NCI-H1436 (cell line): ENCODE results near the gene COL4A1.

Experiments
- DNase-seq: peaks from one replicate; lab custom pipeline; 2025; lab: John Stamatoyannopoulos, UW

The COL4A1 gene

DNA sequence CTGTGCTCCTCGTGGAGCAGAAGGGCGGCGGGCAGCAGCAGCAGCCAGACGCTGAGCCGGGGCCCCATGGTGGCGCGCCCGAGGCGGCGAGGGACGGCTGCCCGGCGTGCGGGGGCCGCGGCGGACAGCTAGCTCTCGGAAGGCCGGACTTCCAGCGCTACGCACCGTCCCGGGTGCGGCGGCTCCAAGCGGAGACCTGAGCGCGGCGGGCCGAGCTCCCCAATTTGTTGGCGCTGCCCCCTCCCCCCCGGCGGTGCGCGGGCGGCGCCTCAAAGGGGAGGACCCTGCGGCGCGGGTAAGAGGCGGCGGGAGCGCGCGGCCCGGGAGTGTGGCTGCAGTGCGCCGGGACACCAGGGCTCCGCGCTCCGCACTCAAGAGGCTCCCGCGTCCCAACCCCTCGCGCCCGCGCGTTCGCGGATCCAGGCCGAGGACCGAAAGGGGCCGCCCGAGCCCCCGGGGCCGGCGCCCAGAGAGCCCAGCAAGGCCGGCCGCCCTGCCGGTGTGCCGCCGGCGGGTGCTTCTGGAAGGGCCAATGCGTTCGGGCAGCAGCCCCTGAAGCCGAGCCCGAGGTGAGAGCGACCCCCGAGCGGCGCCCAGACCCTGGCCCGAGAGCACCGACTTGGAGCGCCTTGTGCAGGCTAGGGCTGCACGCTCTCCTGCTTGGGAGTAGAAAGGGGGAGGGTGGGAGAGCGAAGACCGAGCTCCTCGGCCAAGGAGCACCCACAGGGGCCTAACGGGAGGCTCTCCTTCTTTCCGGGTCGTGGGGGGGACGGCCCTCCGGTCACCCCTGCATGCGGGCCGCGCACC is at the start of gene COL4A1, which contains the start of gene COL4A2:
Gene COL4A1, minus strand, starts transcription at position 198 of the 807 bp plus-strand sequence. Its CDS starts 130 bp downstream, at position 68.
Gene COL4A2, plus strand, starts transcription at position 325 of the 807 bp plus-strand sequence. CDS start 620 bp downstream, outside the sequence.
- no peak for DNase-seq

DNA sequence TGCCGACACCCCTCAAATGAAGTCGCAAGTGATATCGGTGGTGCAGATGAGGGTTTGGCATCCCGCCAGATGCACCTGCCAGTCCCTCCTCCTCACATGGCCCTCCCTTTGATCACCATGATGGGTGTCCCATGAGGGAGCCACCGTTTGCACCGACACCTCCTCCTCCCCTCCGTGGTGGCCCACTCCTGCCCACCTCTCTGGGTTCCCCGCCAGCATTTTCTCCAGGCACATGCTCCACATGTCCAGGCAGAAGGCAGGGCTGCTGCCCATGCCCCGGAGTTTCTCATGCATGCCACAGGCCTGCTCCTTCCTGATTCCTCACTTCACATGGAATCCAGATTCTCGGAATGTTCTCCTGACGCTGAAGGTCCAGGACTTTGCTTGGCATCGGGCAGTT is 49.4 kb upstream of the COL4A1 start:
- no peak for DNase-seq

DNA sequence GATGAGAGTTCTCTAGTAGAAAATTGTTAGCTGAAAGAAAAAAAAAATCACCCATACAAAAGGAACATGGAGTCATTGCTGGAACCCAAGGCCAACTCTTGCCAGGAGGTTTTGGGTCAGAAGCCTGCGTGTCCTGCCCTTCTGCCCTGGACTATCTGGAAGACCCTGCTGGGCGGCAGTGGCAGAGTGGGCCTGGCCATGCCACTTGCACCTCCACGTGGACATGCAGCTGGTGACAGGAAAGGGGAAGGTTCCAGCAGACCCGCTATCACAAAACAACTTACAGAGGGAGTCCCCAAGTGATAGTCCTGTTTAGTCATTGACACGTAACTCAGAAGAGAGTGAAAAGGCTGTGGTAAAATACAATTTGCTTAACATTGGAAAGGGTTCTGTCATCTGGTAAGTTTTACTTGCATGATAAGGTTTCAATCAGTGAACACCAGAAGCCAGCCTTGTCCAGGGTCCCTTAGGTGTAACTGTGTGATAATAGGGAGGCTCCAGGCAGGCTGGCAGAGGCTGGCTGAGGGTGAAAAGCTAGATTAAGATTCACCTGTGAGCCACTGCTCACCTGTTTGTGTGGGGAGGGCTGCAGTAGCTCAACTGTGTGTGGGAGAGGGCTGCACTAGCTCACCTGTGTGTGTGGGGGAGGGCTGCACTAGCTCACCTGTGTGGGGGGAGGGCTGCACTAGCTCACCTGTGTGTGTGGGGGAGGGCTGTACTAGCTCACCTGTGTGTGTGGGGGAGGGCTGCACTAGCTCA is 47.9 kb upstream of the COL4A1 start:
- no peak for DNase-seq

DNA sequence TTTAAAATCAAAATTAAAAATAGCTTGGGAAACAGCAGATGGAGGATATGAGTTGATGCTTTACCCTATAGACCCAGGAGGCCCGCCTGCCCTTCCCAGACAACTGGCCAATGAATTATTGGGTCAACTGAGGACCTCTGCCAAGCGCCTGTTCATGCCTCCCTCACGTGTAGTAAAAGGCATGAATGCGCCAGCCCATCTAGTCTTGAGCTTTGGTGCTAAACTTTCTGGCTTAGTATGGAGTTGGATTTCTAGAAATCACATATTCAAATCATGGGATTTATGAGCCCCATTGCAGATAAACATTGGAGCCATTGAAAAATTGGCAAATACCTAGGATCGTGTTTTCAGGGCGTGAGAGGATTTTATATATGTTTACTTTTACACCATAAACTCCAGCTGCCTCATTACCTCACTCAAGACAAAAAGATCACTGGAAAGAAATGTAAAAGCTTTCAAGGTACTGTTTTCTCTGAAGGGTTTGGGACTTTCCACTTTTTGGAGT is 47.2 kb upstream of the COL4A1 start:
- DNase-seq = no peak

DNA sequence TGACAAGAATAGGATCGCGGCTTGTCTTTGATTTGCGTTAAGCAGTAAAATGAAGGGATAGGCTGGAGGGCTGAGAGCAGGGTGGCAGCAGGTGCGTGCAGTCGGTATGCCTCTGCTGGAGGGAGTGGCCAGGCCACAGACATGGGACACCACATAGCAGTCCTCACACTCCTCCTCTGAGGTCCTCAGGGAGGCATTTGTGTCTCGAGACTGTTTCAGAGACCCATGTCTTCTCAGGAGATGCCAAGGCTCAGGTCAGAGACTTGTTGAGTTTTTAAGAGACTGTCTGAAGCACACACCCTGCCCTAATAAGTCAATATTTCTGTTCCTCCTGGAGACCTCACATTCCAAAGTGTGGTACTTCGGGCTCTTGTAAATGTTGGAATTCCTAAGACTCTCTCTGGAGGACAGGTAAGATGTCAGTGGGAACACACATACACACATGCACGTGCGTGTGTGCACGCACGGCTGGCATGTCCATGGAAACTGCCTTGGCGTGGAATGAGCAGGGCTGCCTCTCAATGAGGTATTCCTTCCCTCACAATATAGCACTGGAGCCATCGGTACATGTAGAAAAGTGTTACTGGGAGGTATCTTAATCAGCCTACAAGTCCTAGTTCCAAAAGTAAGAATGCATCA is 46.5 kb upstream of the COL4A1 start:
- DNase-seq = no peak

DNA sequence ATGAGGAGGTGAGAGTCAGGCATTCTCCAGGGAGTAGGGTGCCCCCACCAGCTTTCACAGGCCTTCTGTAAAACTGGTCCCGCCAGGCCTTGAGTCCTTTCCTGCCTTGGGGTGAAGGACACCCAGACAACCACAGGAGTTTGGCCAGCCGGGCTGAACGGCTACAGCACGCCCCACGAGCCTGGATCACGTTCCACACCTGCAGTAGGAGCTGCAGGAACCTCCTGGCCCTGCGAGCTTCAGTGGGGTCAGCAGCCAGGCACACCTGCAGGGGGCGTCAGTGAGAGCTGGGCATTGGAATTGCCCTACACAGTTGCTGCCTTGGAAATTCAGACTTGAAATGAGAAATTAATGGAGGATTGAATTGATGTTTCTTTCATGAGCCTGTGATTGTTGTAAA is 45.8 kb upstream of the COL4A1 start:
- DNase-seq = no peak

DNA sequence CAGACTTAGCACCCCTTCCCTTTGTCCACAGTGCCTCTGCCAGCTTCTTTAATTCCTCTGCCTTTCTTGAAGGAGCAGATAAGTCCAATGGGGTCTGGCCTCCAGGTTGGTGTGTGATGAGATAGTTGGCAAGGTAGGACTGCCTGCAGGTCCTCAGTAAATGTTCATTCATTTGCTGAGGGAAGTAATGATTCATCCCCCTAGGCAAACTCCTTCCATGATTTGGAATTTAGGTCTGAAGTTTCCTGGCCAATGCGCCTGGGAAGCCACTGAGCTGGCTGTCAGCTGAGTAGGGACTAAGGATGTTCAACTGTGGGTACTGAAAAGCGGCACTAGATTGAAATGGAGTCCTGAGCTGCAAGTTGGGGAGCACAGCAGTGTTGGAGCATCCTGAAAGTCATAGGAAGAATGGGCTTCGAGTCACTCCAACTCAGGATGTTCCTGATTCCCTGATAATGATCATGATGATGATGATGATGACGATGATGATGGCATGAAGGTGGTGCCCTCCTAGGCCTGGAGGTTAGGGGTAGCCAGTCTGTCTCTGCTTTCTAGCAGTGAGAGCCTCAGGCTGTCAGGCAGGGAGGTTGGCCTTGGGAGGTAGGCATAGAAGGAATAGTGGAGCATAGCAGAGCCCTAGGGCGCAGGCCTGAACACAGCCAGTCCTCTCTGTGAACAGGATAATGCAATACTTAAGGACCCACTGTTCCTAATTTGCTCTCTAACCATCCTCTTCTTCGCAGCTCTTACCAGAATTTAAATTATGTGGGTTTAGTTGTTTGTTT is 44.9 kb upstream of the COL4A1 start:
- DNase-seq = no peak

DNA sequence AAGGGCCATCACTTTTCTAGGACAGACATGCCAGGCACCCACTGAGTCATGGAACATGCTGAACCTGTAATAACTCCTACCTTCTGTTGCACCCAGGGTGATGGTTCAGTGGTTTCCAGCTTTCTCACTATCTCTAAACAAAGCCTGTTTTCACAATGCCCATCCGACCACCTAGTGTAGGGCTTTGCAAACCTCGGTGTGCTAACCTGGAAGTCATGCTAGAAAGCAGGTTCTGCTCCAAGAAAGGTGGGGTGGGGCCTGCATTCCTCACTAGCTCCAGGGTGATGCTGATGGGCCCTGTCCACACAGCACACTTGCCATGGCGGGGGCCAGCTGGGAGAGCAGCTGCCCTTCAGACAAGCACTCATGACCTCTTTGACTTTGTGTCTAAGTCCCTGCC is 43.6 kb upstream of the COL4A1 start:
- DNase-seq = no peak

DNA sequence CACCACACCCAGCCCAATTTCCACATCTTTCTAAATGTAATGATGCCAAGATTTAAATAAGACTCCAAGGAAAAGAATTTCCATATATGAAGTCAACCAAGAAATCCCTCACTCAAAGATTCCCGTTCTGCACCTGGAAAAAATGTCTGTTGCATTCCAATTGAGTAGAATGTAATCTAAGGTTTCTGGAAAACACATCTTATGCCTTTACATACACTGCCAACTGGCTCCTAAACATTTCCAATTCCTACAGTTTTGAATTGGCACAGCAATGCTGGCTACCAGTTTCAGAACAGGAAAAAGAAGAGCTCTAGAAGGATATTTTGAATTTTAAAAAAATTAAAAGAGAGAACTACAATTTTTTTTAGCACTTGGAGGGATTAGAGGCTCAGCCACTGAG is 43.1 kb upstream of the COL4A1 start:
- no peak for DNase-seq

DNA sequence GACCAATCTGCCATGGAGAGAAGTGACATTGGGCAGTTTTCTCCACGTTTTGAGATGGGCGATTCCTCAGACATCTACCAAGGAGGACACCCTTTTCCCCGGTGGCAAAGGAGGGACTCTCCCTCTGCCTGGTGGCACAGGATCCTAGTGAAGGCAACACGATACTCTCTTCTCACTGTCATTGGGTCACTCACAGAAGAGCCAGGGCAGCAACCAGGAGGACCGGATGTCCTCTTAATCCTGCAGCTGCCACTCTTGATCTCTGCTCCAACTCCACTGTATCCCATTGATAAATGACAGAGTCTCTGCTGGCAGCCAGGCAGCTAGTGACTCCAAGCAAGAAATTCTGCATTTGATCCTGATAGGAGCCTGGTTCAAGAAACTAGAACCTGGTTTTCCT is 42.3 kb upstream of the COL4A1 start:
- DNase-seq = no peak

DNA sequence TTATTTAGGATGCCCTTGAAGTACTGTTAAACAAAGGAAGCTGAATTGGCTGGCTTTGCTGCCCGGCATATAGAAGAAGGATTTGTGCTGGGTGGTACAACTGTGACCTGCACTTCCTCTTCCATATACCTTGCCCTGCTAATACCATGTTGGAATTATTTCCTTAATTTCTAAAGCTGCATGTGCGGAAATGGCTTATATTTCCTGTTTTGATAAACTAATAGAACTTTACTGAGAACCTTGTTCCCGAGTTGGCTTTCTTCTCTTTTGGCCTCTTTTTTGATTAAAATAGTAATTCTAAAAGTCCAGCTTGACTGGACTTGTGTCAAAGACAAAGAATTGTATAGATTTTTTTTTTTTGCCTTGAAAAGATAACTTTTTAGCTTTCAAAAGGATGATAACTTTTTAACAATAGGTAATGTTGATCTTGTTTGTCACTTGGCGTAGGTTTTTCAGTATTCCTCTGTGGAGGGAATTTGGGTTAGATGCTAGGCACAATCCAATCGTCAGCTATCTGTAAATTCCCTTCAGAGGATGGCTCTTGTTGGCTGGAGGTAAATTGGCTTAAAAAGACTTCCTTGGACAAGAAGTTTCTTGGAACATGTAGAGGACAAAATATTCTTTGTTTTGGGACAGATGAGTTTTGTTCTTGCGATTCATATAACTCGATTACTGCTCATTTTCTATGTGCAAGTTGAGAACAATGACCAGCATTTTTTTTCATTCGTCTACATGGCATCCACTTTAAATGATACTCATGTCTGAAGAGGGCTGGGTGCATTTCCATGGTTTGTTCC is 41.5 kb upstream of the COL4A1 start:
- no peak for DNase-seq

DNA sequence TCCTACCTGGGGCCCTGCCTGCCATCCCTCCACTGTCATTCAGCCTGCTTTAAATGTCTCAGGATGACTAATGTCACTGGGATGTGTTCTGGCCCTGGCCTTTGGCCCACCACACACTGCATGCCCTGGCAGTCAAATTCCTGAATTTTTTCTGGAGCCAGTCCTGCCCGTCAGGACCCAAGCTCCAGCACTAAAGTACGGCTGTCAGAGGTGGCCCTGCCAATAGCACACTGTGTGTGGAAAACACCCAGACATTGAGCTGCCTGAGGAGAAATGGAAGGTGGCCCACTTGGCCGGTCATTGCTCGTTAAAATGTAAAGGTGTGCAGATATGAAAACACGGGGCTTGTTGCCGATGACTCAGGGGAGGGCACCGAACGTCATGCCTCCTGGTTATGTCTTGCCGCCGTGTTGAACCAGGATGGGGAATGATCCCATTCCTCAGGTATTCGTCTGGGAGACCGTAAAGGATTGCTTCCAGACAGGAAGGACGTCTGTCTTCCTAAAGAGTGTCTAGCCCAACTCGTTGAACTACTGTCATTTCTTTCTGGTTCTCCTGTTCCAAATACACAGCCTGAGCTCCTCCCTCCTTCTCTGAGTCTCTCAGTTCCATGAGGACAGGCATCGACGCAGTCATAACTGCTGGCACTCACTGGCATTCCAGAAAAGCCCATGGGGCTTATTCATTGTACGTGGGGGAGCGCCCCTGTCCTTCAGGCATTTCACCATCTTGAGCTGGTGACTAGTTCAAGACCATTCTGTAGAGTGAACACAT is 40.8 kb upstream of the COL4A1 start:
- DNase-seq = no peak

DNA sequence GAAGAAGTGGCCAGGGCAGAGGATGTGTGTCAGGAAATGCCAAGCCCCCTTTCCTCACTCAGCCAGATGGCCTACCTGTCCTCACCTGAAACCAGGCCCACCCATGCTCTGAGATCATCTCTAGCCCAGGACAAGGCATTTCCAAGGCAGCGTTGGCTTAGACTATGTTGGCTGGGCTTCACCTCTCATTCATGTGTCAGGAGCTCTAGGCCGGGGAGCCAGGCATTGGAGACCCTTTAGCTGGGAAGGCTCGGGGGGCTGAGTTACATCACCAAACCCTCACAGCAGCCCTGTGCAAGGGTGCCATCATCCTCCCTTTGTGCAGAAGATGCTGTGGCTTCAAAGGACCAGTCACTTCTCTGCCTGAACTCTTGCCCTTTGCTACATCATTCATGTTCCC is 40.1 kb upstream of the COL4A1 start:
- no peak for DNase-seq

DNA sequence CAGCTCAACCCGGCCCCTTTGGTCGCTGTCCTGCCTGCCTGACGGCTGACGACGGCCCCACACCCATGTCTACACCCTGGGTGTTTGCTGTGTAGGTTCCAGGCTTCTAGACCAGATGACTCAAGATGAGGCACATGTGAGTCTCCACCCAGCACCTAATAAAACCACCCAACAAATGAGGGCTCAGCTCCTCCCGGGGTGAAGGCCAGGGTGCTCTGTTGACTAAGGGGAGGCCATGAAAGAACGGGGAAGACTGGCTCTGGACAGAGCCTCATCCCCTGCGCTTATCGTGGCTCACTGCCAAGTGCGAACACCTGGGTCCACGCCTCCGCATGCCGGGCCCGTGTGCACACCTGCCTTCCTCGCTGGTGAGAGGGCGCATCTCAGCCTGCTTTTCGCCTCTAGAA is 39.7 kb upstream of the COL4A1 start:
- no peak for DNase-seq

DNA sequence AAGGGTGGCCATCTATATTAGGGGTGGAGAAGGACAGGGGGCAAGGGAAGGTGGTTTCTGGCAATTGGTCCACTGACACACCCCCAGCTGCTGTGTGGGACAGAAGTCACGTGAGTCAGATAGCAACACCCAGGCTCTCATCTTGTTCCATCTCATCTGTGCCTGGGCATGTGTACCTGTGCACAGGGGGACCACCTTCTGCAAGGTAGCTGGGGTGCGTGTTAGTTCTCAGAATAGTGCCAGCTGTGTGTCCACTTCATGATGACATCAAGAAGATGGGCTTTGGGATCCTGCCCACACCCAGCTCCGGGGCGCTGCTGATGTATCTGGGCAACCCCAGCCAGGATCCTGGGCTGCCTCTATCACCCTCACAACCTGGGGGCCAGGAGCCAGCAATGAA is 38.7 kb upstream of the COL4A1 start:
- DNase-seq = no peak

DNA sequence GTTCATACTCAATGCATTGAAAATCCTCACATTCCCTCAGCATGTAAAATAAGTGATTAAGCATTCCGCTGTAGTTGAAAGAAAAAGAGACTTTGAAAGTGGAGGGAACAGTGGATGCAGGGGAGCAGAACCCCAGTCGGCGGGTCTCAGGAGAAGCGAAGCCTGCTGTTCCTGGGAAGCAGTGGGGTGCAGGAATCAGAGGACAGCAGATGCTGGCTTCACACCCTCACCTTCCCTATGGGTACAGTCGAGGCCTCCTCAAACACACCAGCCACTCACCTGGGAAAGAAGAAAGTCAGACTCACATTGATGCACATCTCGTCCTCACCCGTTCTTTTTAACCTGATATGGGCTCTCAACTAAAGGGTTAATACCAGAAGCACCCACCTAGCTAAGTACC is 38.3 kb upstream of the COL4A1 start:
- no peak for DNase-seq

DNA sequence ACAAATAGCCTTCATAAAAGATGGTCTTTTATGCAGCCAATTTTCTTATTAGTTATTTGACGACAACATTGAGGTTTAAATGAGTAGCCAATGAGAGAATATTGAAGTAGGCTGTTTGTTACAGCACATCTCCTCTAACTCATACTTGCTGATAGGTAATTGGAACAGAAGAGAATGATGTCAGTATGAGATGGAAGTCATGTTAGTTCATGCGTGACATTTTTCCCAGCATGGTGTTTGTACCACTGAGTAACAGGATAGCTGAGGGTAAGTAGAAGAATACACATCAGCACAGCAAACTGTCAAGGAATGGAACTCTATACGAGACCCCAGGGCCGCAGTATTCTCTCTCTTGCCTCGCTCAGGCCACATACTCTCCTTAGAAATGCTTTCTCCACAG is 37.4 kb upstream of the COL4A1 start:
- DNase-seq = no peak

DNA sequence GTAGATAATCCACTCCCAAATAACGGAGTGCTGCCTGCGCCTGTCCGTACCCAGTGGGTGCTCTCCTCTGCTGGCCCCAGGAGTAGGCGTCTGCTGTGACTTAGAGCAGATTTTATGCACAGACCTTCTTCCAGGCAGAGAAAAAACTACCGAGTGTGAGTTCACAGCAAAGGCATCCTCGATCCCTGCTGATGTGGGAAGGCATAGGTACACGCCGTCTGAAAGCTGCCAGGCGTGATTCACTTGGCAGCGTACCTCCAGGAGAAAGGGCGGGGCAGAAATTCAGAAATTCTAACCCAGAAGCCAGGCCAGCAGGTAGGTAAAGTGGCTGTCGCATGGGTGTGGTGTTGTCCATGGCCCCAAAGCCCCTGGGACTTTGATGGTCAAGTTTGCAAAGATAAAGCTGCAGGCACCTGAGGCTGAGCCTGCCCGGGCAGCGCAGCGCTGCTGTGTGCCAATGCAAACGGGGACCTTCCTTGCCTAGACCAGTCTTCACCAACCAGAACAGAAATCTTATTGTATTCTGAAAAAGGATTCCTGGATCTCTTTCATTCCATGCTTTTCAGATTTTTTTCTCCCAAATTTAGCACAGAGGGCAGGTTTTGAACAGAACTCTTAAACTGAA is 36.4 kb upstream of the COL4A1 start:
- DNase-seq = no peak

DNA sequence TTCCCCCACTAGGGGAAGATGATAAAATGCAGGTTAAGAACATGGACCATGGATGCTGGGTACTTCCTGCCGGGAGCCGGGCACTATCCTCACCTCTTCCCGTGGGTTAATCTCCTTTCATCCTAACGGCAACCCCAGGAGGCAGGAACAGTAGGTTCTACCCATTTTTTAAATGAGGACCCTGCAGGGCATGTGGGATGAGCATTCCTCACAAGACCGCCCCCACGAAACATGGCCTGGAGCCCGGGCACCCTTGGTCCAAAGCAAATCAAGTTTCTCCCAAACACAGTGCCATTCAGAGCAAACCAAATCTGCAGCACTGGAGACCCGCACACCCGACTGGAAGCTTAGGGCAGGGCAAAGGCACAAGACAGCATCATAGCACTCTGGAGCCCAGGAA is 35.5 kb upstream of the COL4A1 start:
- DNase-seq = no peak
